PC-3 (cell line): Measurements from ENCODE around the gene MTHFD1L. TPM values are rescaled to one million over a fixed set of nuclear protein-coding genes. Genes with fewer than 3 reads are reported as not detected.

Source experiments
- ATAC-seq: fragments of 200-7000 bp; cut with Tn5 transposase; 2 replicates; pipeline ENCODE4 v1.9.1; 2020; ENCODE audit warnings: mild to moderate bottlenecking, moderate library complexity
- BruUV-seq: library from RNA; stranded (reverse); fragments of 400-500 nt; replicated peaks from 2 replicates; lab custom pipeline; 2021; lab: Mats Ljungman, UMichigan
- CTCF ChIA-PET: fragments of 300-600 bp; sonication (Branson Sonifier 250); formaldehyde crosslinking; loops from one replicate; lab custom pipeline; 2022; ENCODE audit warnings: antibody characterized with exemption; lab: Charles Lee
- POLR2A ChIA-PET: fragments of 300-600 bp; sonication (Branson Sonifier 250); formaldehyde crosslinking; loops from one replicate; lab custom pipeline; 2022; ENCODE audit warnings: antibody characterized with exemption; ENCODE audit not compliant: unreplicated experiment; lab: Charles Lee
- DNase-seq: peaks from one replicate; pipeline ENCODE4 v3.0.0-alpha.2; 2015
- H2AFZ ChIP-seq: fragments of 300-600 bp; sonication (generic); 2 replicates; pipeline ENCODE4 v1.6.0; 2016; ENCODE audit warnings: antibody characterized with exemption, low read length
- H3F3A ChIP-seq: fragments of 300-600 bp; sonication (generic); one replicate; pipeline ENCODE4 v1.6.0; 2017; ENCODE audit warnings: antibody characterized with exemption, low read length, control low read depth, mild to moderate bottlenecking; ENCODE audit not compliant: unreplicated experiment
- H3K27ac ChIP-seq: fragments of 300-600 bp; sonication (generic); 2 replicates; pipeline ENCODE4 v1.5.1; 2016; ENCODE audit warnings: mild to moderate bottlenecking, low read length
- H3K27me3 ChIP-seq: fragments of 300-600 bp; sonication (generic); 2 replicates; pipeline ENCODE4 v1.6.1; 2016; ENCODE audit warnings: low read length, mixed read lengths
- H3K36me3 ChIP-seq: fragments of 300-600 bp; sonication (generic); 2 replicates; pipeline ENCODE4 v1.6.1; 2016; ENCODE audit warnings: low read depth, mixed run types, low read length, mixed read lengths
- H3K4me1 ChIP-seq: fragments of 300-600 bp; sonication (generic); 2 replicates; pipeline ENCODE4 v1.5.1; 2016; ENCODE audit warnings: low read length; ENCODE audit not compliant: insufficient read depth
- H3K4me2 ChIP-seq: fragments of 300-600 bp; sonication (generic); 2 replicates; pipeline ENCODE4 v1.6.0; 2016; ENCODE audit warnings: low read length
- H3K4me3 ChIP-seq: fragments of 300-600 bp; sonication (generic); 2 replicates; pipeline ENCODE4 v1.5.1; 2016; ENCODE audit warnings: mild to moderate bottlenecking, low read length, mixed read lengths
- H3K79me2 ChIP-seq: fragments of 300-600 bp; sonication (generic); 2 replicates; pipeline ENCODE4 v1.6.1; 2017; ENCODE audit warnings: low read length, mixed read lengths
- H3K9ac ChIP-seq: fragments of 300-600 bp; sonication (generic); 2 replicates; pipeline ENCODE4 v1.6.0; 2016; ENCODE audit warnings: mild to moderate bottlenecking, low read length
- H3K9me2 ChIP-seq: fragments of 300-600 bp; sonication (generic); replicated peaks from 2 replicates; pipeline ENCODE4 v1.6.1; 2016; ENCODE audit warnings: mixed run types, low read length, mixed read lengths
- H3K9me3 ChIP-seq: fragments of 300-600 bp; sonication (generic); 2 replicates; pipeline ENCODE4 v1.6.1; 2016; ENCODE audit warnings: low read length, mixed read lengths
- H4K20me1 ChIP-seq: fragments of 300-600 bp; sonication (generic); 2 replicates; pipeline ENCODE4 v1.6.1; 2016; ENCODE audit warnings: low read length, mixed read lengths
- EZH2 ChIP-seq: fragments of 300-600 bp; sonication (generic); IDR thresholded peaks from one replicate; pipeline ENCODE4 v1.6.1; 2017; ENCODE audit warnings: antibody characterized with exemption, mild to moderate bottlenecking, low read length; ENCODE audit not compliant: unreplicated experiment
- EZH2phosphoT487 ChIP-seq: fragments of 300-600 bp; sonication (generic); IDR thresholded peaks from 2 replicates; pipeline ENCODE4 v1.6.1; 2018; ENCODE audit warnings: mild to moderate bottlenecking, antibody characterized with exemption, low read length, borderline replicate concordance
- intact Hi-C: fragments of 100-400 bp; cut with micrococcal nuclease; formaldehyde crosslinking; loops from 2 replicates; pipeline ENCODE4 v1.9.0; 2023
- total RNA-seq: library from RNA; depleted of rRNA; stranded (reverse); fragments of >200 nt; gene quantifications from 2 replicates; pipeline ENCODE4 v1.2.3, GENCODE V29; 2014
- TF ChIP-seq, protein P1 (sequence below): fragments of 300-600 bp; sonication (generic); conservative IDR thresholded peaks from 2 replicates; pipeline ENCODE4 v1.5.1; 2017; ENCODE audit warnings: antibody characterized with exemption, low read depth, mild to moderate bottlenecking, low read length

The MTHFD1L gene
- total RNA-seq, 1 experiment from 2014 or later, result 11.9 TPM

DNA sequence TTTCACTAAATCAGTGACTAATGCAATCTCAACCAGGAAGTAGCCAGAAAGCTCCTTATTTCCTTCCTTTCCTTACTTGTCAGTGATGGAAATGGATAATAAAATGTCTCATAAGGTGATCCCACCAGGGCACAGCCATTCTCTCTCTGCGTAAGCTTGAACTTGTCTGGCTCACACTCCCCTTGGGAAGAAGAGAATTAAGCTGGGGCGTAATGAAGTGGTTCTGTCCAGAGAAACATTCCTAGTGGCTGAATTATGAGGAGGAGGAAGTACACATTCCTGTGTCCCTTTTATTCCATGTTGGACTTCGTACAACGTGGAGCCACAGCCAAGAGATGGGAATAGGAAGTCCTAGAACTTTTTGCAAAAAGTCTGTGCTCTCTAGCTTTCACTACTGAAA lies 93.7 kb downstream of the MTHFD1L start:
- H3K36me3 ChIP-seq, result peaks cover 12% of the 10 kb centered on the region; the same call in 1 of the 2 replicates

DNA sequence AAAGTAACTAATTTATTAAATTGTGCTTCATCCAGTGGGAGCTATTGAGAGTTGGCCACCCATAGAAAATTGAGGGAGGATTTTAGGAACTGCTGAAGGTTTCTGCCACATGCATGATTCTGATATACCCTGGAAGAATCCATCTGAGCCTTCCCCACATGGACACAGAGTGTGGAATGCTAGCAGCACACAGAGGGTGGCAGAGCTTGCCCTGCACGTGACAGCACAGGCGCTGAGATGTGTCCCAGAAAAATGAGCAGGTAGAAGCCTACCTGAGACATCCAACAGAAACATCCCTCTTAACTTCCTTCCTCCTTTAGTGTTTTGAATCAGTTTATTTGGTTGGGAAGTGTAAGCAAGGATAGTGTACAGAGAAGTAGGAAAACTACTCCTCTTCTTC lies 96.9 kb downstream of the MTHFD1L start:
- Histone ChIP-seq H3K9me3 (no peaks in the 10 kb centered on the region), H3K4me1 (no peaks in the 10 kb centered on the region), H3K27ac (no peak overlapping the region), H3K4me2 (no peak overlapping the region), H2AFZ (no peak overlapping the region), H3K27me3 (no peaks in the 10 kb centered on the region), H3K4me3 (no peak overlapping the region), H4K20me1 (no peaks in the 10 kb centered on the region), H3K36me3 (0 out of 2 replicates have a peak, but pooled peaks cover 5% of the 10 kb centered on the region), H3K9me2 (no peaks in the 10 kb centered on the region), H3K79me2 (no peaks in the 10 kb centered on the region), H3K9ac (no peak overlapping the region), H3F3A (no peaks in the 10 kb centered on the region)
- ATAC-seq (no peak), DNase-seq (no peak)
- ChIA-PET POLR2A (no interaction called here), CTCF (no interaction called here)
- intact Hi-C loops, result no loop called here
- no TSS peak for BruUV-seq
- TF ChIP-seq EZH2 (no peak), EZH2phosphoT487 (no peak)
- TF ChIP-seq, protein P1, sequence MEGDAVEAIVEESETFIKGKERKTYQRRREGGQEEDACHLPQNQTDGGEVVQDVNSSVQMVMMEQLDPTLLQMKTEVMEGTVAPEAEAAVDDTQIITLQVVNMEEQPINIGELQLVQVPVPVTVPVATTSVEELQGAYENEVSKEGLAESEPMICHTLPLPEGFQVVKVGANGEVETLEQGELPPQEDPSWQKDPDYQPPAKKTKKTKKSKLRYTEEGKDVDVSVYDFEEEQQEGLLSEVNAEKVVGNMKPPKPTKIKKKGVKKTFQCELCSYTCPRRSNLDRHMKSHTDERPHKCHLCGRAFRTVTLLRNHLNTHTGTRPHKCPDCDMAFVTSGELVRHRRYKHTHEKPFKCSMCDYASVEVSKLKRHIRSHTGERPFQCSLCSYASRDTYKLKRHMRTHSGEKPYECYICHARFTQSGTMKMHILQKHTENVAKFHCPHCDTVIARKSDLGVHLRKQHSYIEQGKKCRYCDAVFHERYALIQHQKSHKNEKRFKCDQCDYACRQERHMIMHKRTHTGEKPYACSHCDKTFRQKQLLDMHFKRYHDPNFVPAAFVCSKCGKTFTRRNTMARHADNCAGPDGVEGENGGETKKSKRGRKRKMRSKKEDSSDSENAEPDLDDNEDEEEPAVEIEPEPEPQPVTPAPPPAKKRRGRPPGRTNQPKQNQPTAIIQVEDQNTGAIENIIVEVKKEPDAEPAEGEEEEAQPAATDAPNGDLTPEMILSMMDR, result no peak

More for the DNA sequence above, 93.7 kb downstream of the MTHFD1L start:
- Histone ChIP-seq H3K4me3 (no peak overlapping the region), H3F3A (no peaks in the 10 kb centered on the region), H4K20me1 (no peaks in the 10 kb centered on the region), H3K9ac (no peak overlapping the region), H3K4me1 (no peaks in the 10 kb centered on the region), H3K27ac (no peak overlapping the region), H3K9me2 (no peaks in the 10 kb centered on the region), H3K79me2 (no peaks in the 10 kb centered on the region), H2AFZ (no peak overlapping the region), H3K9me3 (no peaks in the 10 kb centered on the region), H3K27me3 (no peaks in the 10 kb centered on the region), H3K4me2 (no peak overlapping the region)
- TF ChIP-seq EZH2phosphoT487, result no peak
- TF ChIP-seq, protein P1, result no peak
- no peak for TF ChIP-seq EZH2
- ATAC-seq, result no peak
- BruUV-seq, result no TSS peak
- ChIA-PET CTCF (no interaction called here), POLR2A (no interaction called here)
- DNase-seq, result no peak
- intact Hi-C loops, result no loop called here

DNA sequence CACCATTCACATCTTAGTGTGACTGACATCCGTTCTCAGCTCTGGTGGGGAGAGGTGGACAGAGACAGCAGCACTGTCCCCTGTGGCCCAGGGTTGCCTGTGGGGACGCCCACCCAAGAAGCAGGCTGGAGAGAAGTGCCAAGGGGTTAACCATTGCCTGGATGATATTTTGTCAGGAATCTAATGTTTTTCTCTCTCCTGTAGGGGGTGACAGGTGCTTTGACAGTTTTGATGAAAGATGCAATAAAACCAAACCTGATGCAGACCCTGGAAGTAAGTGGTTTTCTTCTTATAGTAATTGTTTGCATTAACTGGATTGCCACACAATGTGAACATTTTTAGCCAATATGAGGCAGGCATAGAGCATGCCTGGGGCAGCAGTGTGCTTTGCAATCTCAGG lies 99.3 kb downstream of the MTHFD1L start:
- Histone ChIP-seq H3K9me2 (no peaks in the 10 kb centered on the region), H3K36me3 (0 out of 2 replicates have a peak, but pooled peaks cover 5% of the 10 kb centered on the region), H2AFZ (no peak overlapping the region), H3K4me3 (no peak overlapping the region), H3K79me2 (no peaks in the 10 kb centered on the region), H3K27ac (no peak overlapping the region), H3K4me2 (no peak overlapping the region), H3K4me1 (no peaks in the 10 kb centered on the region), H3F3A (no peaks in the 10 kb centered on the region), H4K20me1 (no peaks in the 10 kb centered on the region), H3K27me3 (no peaks in the 10 kb centered on the region), H3K9ac (no peak overlapping the region), H3K9me3 (no peaks in the 10 kb centered on the region)
- BruUV-seq, result no TSS peak
- intact Hi-C loops, result no loop called here
- CTCF ChIA-PET, result no interaction called here
- DNase-seq (no peak), ATAC-seq (no peak)
- no peak for TF ChIP-seq EZH2
- TF ChIP-seq, protein P1, result peak; percentile 47; the same call in 1 of the 2 replicates
- TF ChIP-seq EZH2phosphoT487, result no peak
- POLR2A ChIA-PET, result no interaction called here
